Fibroblast of skin of right biceps (primary cell): ENCODE measurements around the gene RPS3.
A peak's percentile ranks its signal among the peaks of the same experiment; 100 is the strongest.

Experiments used
- DNase-seq: peaks from one replicate; pipeline ENCODE4 v3.0.0-alpha.2; 2013

Gene RPS3

GRCh38 chr11:75437966-75438659 is 38.8 kb downstream of the RPS3 start:
- DNase-seq = no peak

GRCh38 chr11:75439026-75439425 is 39.7 kb downstream of the RPS3 start:
- no peak for DNase-seq

GRCh38 chr11:75439495-75440120 is 40.3 kb downstream of the RPS3 start:
- no peak for DNase-seq

- DNase-seq = no peak
These were observed 41.9 kb downstream of the RPS3 start for GRCh38 chr11:75440960-75441803.

GRCh38 chr11:75441804-75442132 is 42.5 kb downstream of the RPS3 start:
- no peak for DNase-seq

GRCh38 chr11:75442161-75442885 is 43.0 kb downstream of the RPS3 start:
- DNase-seq = no peak

GRCh38 chr11:75443043-75443442 is 43.7 kb downstream of the RPS3 start:
- no peak for DNase-seq

- peak; percentile 55 for DNase-seq
These were observed 46.1 kb downstream of the RPS3 start for GRCh38 chr11:75445315-75445953.

- no peak for DNase-seq
These were observed 48.1 kb downstream of the RPS3 start for GRCh38 chr11:75447415-75447814.

- no peak for DNase-seq
These were observed 50.0 kb downstream of the RPS3 start for GRCh38 chr11:75449271-75449670.

GRCh38 chr11:75449776-75450175 is 50.5 kb downstream of the RPS3 start:
- DNase-seq = no peak

GRCh38 chr11:75450236-75450635 is 50.9 kb downstream of the RPS3 start:
- DNase-seq = no peak

- no peak for DNase-seq
These were observed 51.8 kb downstream of the RPS3 start for GRCh38 chr11:75450826-75451821.

- DNase-seq = peak; percentile 76
These were observed 54.8 kb downstream of the RPS3 start for GRCh38 chr11:75453916-75454655.

- DNase-seq = no peak
These were observed 55.7 kb downstream of the RPS3 start for GRCh38 chr11:75454987-75455386.
